ENCODE results near the gene UGT2A2.

The UGT2A2 gene

DNA sequence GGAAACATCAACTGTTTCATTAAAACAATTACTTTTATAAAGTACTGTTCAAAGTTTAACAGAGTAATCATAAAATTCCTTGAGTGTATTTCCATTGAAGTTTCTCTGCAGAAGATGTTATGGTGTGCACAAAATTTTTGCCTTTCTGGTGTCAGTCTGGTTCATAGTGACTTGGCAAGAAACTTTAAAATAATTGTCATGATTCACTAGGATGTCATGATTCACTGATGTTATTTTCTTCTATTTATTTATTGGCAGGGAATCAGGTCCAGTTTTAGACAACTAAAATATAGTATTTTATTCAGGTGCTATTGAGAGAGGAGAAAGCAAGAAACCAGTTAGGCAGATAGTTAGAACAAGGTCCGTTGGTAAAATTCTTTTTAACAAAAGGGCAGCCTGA, 9.8 kb upstream of the UGT2A2 start:
- Histone ChIP-seq H3K36me3 (ENCODE audit: control insufficient read depth in 2 of 2, insufficient read depth in 2 of 2, low read length in 2 of 2) (no peaks in the 10 kb centered on the region), H3K4me1 (ENCODE audit: control insufficient read depth in 2 of 2, insufficient read depth in 2 of 2, low read length in 2 of 2) (no peaks in the 10 kb centered on the region), H3K4me3 (ENCODE audit: low read length in 2 of 2) (no peak overlapping the region), H3K27me3 (ENCODE audit: control insufficient read depth in 2 of 2, insufficient read depth in 2 of 2, low read length in 2 of 2) (no peaks in the 10 kb centered on the region), H3K9ac (ENCODE audit: low read depth in 1 of 2, low read length in 2 of 2) (no peak overlapping the region), H3K9me3 (ENCODE audit: control insufficient read depth in 2 of 2, low read length in 2 of 2) (no peaks in the 10 kb centered on the region), H3K27ac (ENCODE audit: low read depth in 2 of 2, low read length in 2 of 2) (no peak overlapping the region)

DNA sequence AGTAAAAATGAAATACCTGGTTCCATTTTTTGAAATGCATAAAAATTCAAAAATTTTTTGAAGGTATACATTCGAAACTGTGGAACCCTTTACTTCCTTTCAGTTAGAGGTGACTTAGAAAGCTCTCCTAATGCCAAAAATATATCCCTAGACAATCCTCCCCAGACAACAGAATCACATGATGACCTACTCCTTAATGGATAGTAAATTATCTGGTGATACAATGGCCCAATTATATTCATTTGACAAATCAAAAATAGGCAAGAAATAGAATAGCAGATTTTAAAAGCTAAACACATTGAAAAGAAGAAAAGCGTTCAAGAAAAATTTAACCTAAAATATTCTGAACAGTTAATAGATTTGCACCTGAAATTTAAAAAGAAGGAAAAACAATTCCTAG, 3.5 kb upstream of the UGT2A2 start:
- no peaks in the 10 kb centered on the region for H3K4me1 ChIP-seq (ENCODE audit: control insufficient read depth in 2 of 2, insufficient read depth in 2 of 2, low read length in 2 of 2)
- H3K27me3 ChIP-seq (ENCODE audit: control insufficient read depth in 2 of 2, insufficient read depth in 2 of 2, low read length in 2 of 2) = no peaks in the 10 kb centered on the region
- H3K9me3 ChIP-seq (ENCODE audit: control insufficient read depth in 2 of 2, low read length in 2 of 2) = no peaks in the 10 kb centered on the region
- H3K9ac ChIP-seq (ENCODE audit: low read depth in 1 of 2, low read length in 2 of 2) = no peak overlapping the region
- H3K27ac ChIP-seq (ENCODE audit: low read depth in 2 of 2, low read length in 2 of 2) = no peak overlapping the region
- H3K4me3 ChIP-seq (ENCODE audit: low read length in 2 of 2) = no peak overlapping the region
- H3K36me3 ChIP-seq (ENCODE audit: control insufficient read depth in 2 of 2, insufficient read depth in 2 of 2, low read length in 2 of 2) = no peaks in the 10 kb centered on the region

GRCh38 chr4:69640289-69640688, 847 bp upstream of the UGT2A2 start:
- no peaks in the 10 kb centered on the region for H3K36me3 ChIP-seq (ENCODE audit: control insufficient read depth in 2 of 2, insufficient read depth in 2 of 2, low read length in 2 of 2)
- H3K27me3 ChIP-seq (ENCODE audit: control insufficient read depth in 2 of 2, insufficient read depth in 2 of 2, low read length in 2 of 2) = no peaks in the 10 kb centered on the region
- no peaks in the 10 kb centered on the region for H3K4me1 ChIP-seq (ENCODE audit: control insufficient read depth in 2 of 2, insufficient read depth in 2 of 2, low read length in 2 of 2)
- no peak overlapping the region for H3K9ac ChIP-seq (ENCODE audit: low read depth in 1 of 2, low read length in 2 of 2)
- no peaks in the 10 kb centered on the region for H3K9me3 ChIP-seq (ENCODE audit: control insufficient read depth in 2 of 2, low read length in 2 of 2)
- H3K4me3 ChIP-seq (ENCODE audit: low read length in 2 of 2) = no peak overlapping the region
- H3K27ac ChIP-seq (ENCODE audit: low read depth in 2 of 2, low read length in 2 of 2) = no peak overlapping the region

GRCh38 chr4:69617083-69617694, 22.3 kb downstream of the UGT2A2 start:
- no peaks in the 10 kb centered on the region for H3K27me3 ChIP-seq (ENCODE audit: control insufficient read depth in 2 of 2, insufficient read depth in 2 of 2, low read length in 2 of 2)
- H3K36me3 ChIP-seq (ENCODE audit: control insufficient read depth in 2 of 2, insufficient read depth in 2 of 2, low read length in 2 of 2) = no peaks in the 10 kb centered on the region
- no peak overlapping the region for H3K4me3 ChIP-seq (ENCODE audit: low read length in 2 of 2)
- H3K9me3 ChIP-seq (ENCODE audit: control insufficient read depth in 2 of 2, low read length in 2 of 2) = no peaks in the 10 kb centered on the region
- no peak overlapping the region for H3K9ac ChIP-seq (ENCODE audit: low read depth in 1 of 2, low read length in 2 of 2)
- no peak overlapping the region for H3K27ac ChIP-seq (ENCODE audit: low read depth in 2 of 2, low read length in 2 of 2)
- no peaks in the 10 kb centered on the region for H3K4me1 ChIP-seq (ENCODE audit: control insufficient read depth in 2 of 2, insufficient read depth in 2 of 2, low read length in 2 of 2)

DNA sequence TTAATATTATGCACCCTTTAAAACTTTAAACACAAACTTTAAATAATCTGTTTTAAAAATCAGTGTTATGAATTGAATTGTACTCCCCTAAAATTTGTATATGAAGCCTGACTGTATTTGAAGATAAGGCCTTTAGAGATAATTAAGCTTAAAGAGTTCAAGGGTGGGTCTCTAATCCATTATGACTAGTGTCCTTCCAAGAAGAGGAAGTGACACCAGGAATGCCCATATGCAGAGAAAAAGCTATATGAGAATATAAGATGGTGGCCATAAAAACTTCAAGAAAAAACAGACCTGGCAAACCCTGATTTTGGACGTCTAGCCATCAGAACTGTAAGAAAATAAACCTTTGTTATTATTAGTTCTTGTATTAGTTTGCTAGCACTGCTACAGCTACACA, 29.0 kb downstream of the UGT2A2 start:
- Histone ChIP-seq H3K4me3 (ENCODE audit: low read length in 2 of 2) (no peak overlapping the region), H3K36me3 (ENCODE audit: control insufficient read depth in 2 of 2, insufficient read depth in 2 of 2, low read length in 2 of 2) (no peaks in the 10 kb centered on the region), H3K9me3 (ENCODE audit: control insufficient read depth in 2 of 2, low read length in 2 of 2) (no peaks in the 10 kb centered on the region), H3K4me1 (ENCODE audit: control insufficient read depth in 2 of 2, insufficient read depth in 2 of 2, low read length in 2 of 2) (no peaks in the 10 kb centered on the region), H3K27ac (ENCODE audit: low read depth in 2 of 2, low read length in 2 of 2) (no peak overlapping the region), H3K27me3 (ENCODE audit: control insufficient read depth in 2 of 2, insufficient read depth in 2 of 2, low read length in 2 of 2) (no peaks in the 10 kb centered on the region), H3K9ac (ENCODE audit: low read depth in 1 of 2, low read length in 2 of 2) (no peak overlapping the region)

DNA sequence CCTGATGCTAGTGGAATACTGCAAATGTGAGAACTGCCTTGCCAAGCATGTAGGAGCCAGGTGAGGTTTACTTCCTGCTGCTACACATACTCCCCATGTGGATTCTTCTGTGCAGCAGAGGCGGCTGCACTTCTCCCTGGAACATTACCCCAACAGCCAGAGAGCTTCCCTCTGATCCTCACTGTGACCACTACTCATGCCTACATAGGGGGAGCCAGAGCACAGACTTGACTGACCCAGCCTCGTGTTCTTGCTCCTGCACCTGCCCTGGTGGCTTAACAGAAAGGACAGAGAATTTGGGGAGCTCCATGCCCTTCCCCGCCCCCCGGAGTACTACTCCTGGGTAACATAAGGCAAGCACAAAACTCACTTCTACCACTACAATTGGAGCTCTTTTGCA, 38.4 kb downstream of the UGT2A2 start:
- Histone ChIP-seq H3K4me1 (ENCODE audit: control insufficient read depth in 2 of 2, insufficient read depth in 2 of 2, low read length in 2 of 2) (no peaks in the 10 kb centered on the region), H3K27me3 (ENCODE audit: control insufficient read depth in 2 of 2, insufficient read depth in 2 of 2, low read length in 2 of 2) (no peaks in the 10 kb centered on the region), H3K36me3 (ENCODE audit: control insufficient read depth in 2 of 2, insufficient read depth in 2 of 2, low read length in 2 of 2) (no peaks in the 10 kb centered on the region), H3K4me3 (ENCODE audit: low read length in 2 of 2) (no peak overlapping the region), H3K9me3 (ENCODE audit: control insufficient read depth in 2 of 2, low read length in 2 of 2) (no peaks in the 10 kb centered on the region), H3K9ac (ENCODE audit: low read depth in 1 of 2, low read length in 2 of 2) (no peak overlapping the region), H3K27ac (ENCODE audit: low read depth in 2 of 2, low read length in 2 of 2) (no peak overlapping the region)

- Histone ChIP-seq H3K4me1 (ENCODE audit: control insufficient read depth in 2 of 2, insufficient read depth in 2 of 2, low read length in 2 of 2) (no peaks in the 10 kb centered on the region), H3K27ac (ENCODE audit: low read depth in 2 of 2, low read length in 2 of 2) (no peak overlapping the region), H3K27me3 (ENCODE audit: control insufficient read depth in 2 of 2, insufficient read depth in 2 of 2, low read length in 2 of 2) (no peaks in the 10 kb centered on the region), H3K4me3 (ENCODE audit: low read length in 2 of 2) (no peak overlapping the region), H3K9me3 (ENCODE audit: control insufficient read depth in 2 of 2, low read length in 2 of 2) (no peaks in the 10 kb centered on the region), H3K36me3 (ENCODE audit: control insufficient read depth in 2 of 2, insufficient read depth in 2 of 2, low read length in 2 of 2) (no peaks in the 10 kb centered on the region), H3K9ac (ENCODE audit: low read depth in 1 of 2, low read length in 2 of 2) (no peak overlapping the region)
Measured at GRCh38 chr4:69600013-69600412, 39.4 kb downstream of the UGT2A2 start.

GRCh38 chr4:69594382-69594781, 45.1 kb downstream of the UGT2A2 start:
- H3K9ac ChIP-seq (ENCODE audit: low read depth in 1 of 2, low read length in 2 of 2) = no peak overlapping the region
- H3K9me3 ChIP-seq (ENCODE audit: control insufficient read depth in 2 of 2, low read length in 2 of 2) = no peaks in the 10 kb centered on the region
- no peaks in the 10 kb centered on the region for H3K27me3 ChIP-seq (ENCODE audit: control insufficient read depth in 2 of 2, insufficient read depth in 2 of 2, low read length in 2 of 2)
- no peaks in the 10 kb centered on the region for H3K36me3 ChIP-seq (ENCODE audit: control insufficient read depth in 2 of 2, insufficient read depth in 2 of 2, low read length in 2 of 2)
- H3K27ac ChIP-seq (ENCODE audit: low read depth in 2 of 2, low read length in 2 of 2) = no peak overlapping the region
- H3K4me3 ChIP-seq (ENCODE audit: low read length in 2 of 2) = no peak overlapping the region
- H3K4me1 ChIP-seq (ENCODE audit: control insufficient read depth in 2 of 2, insufficient read depth in 2 of 2, low read length in 2 of 2) = no peaks in the 10 kb centered on the region

DNA sequence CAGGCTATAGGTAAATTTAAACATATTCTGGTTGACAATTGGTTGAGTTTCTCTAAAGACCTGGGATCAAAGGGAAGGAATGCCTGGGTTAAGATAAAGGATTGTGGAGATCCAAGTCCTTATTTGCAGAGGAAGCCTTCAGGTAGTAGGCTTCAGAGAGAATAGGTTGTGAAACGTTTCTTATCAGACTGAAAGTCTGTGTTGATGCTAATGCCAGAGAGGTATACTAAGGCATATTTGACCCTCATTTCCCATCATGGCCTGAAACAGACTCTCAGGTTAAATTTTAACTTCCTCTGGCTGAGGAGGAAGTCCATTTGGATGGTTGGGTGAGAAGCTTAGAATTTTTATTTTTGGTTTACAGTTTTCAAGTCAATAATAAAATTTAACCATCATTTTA, 48.1 kb downstream of the UGT2A2 start:
- Histone ChIP-seq H3K9ac (ENCODE audit: low read depth in 1 of 2, low read length in 2 of 2) (no peak overlapping the region), H3K36me3 (ENCODE audit: control insufficient read depth in 2 of 2, insufficient read depth in 2 of 2, low read length in 2 of 2) (no peaks in the 10 kb centered on the region), H3K4me3 (ENCODE audit: low read length in 2 of 2) (no peak overlapping the region), H3K4me1 (ENCODE audit: control insufficient read depth in 2 of 2, insufficient read depth in 2 of 2, low read length in 2 of 2) (no peaks in the 10 kb centered on the region), H3K9me3 (ENCODE audit: control insufficient read depth in 2 of 2, low read length in 2 of 2) (no peaks in the 10 kb centered on the region), H3K27me3 (ENCODE audit: control insufficient read depth in 2 of 2, insufficient read depth in 2 of 2, low read length in 2 of 2) (no peaks in the 10 kb centered on the region), H3K27ac (ENCODE audit: low read depth in 2 of 2, low read length in 2 of 2) (no peak overlapping the region)

GRCh38 chr4:69589884-69590283, 49.6 kb downstream of the UGT2A2 start:
- no peaks in the 10 kb centered on the region for H3K9me3 ChIP-seq (ENCODE audit: control insufficient read depth in 2 of 2, low read length in 2 of 2)
- no peak overlapping the region for H3K4me3 ChIP-seq (ENCODE audit: low read length in 2 of 2)
- no peak overlapping the region for H3K27ac ChIP-seq (ENCODE audit: low read depth in 2 of 2, low read length in 2 of 2)
- H3K4me1 ChIP-seq (ENCODE audit: control insufficient read depth in 2 of 2, insufficient read depth in 2 of 2, low read length in 2 of 2) = no peaks in the 10 kb centered on the region
- no peak overlapping the region for H3K9ac ChIP-seq (ENCODE audit: low read depth in 1 of 2, low read length in 2 of 2)
- H3K36me3 ChIP-seq (ENCODE audit: control insufficient read depth in 2 of 2, insufficient read depth in 2 of 2, low read length in 2 of 2) = no peaks in the 10 kb centered on the region
- H3K27me3 ChIP-seq (ENCODE audit: control insufficient read depth in 2 of 2, insufficient read depth in 2 of 2, low read length in 2 of 2) = no peaks in the 10 kb centered on the region

DNA sequence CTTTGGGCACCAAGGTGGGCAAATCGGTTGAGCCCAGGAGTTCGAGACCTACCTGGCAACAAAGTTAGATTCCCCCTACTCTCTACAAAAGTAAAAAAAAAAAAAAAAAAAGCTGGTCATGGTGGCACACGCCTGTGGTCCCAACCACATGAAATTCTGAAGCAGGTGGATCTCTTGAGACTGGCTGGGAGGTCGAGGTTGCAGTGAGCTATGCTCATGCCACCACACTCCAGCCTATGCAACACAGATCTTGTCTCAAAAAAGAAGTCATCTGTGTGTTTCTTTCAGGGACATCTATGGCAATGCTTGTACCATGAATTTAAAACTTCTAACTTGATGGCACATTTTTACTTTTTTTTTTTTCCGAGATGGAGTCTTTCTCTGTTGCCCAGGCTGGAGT, 55.3 kb downstream of the UGT2A2 start:
- Histone ChIP-seq H3K4me1 (ENCODE audit: control insufficient read depth in 2 of 2, insufficient read depth in 2 of 2, low read length in 2 of 2) (no peaks in the 10 kb centered on the region), H3K9me3 (ENCODE audit: control insufficient read depth in 2 of 2, low read length in 2 of 2) (no peaks in the 10 kb centered on the region), H3K36me3 (ENCODE audit: control insufficient read depth in 2 of 2, insufficient read depth in 2 of 2, low read length in 2 of 2) (no peaks in the 10 kb centered on the region), H3K27me3 (ENCODE audit: control insufficient read depth in 2 of 2, insufficient read depth in 2 of 2, low read length in 2 of 2) (no peaks in the 10 kb centered on the region), H3K27ac (ENCODE audit: low read depth in 2 of 2, low read length in 2 of 2) (no peak overlapping the region), H3K9ac (ENCODE audit: low read depth in 1 of 2, low read length in 2 of 2) (no peak overlapping the region), H3K4me3 (ENCODE audit: low read length in 2 of 2) (no peak overlapping the region)
